GM23248 (cell line): ENCODE data around the gene LCE1A. TPM values are rescaled to one million over a fixed set of nuclear protein-coding genes. Genes with fewer than 3 reads are reported as not detected.
A peak's percentile ranks its signal among the peaks of the same experiment; 100 is the strongest.

Experiments used
- DNase-seq: peaks from one replicate; pipeline ENCODE4 v3.0.0-alpha.2; 2015
- H2AFZ ChIP-seq: fragments of 200-600 bp; sonication (generic); 2 replicates; pipeline ENCODE4 v1.6.1; 2016; ENCODE audit warnings: antibody characterized with exemption
- H3F3A ChIP-seq: fragments of 200-600 bp; sonication (generic); 2 replicates; pipeline ENCODE4 v1.6.1; 2016; ENCODE audit warnings: mild to moderate bottlenecking, antibody characterized with exemption, mixed run types; ENCODE audit not compliant: insufficient read depth
- H3K27ac ChIP-seq: fragments of 200-600 bp; sonication (generic); 2 replicates; pipeline ENCODE4 v1.5.1; 2016; ENCODE audit warnings: mild to moderate bottlenecking
- H3K27me3 ChIP-seq: fragments of 200-600 bp; sonication (generic); replicated peaks from 2 replicates; pipeline ENCODE4 v1.6.1; 2016; ENCODE audit warnings: mild to moderate bottlenecking; ENCODE audit not compliant: insufficient read depth
- H3K36me3 ChIP-seq: fragments of 200-600 bp; sonication (generic); 2 replicates; pipeline ENCODE4 v1.6.1; 2016; ENCODE audit warnings: low read depth, mild to moderate bottlenecking
- H3K4me1 ChIP-seq: fragments of 200-600 bp; sonication (generic); 2 replicates; pipeline ENCODE4 v1.6.1; 2016; ENCODE audit warnings: mild to moderate bottlenecking; ENCODE audit not compliant: insufficient read depth
- H3K4me2 ChIP-seq: fragments of 200-600 bp; sonication (generic); one replicate; pipeline ENCODE4 v1.6.1; 2016; ENCODE audit warnings: mild to moderate bottlenecking; ENCODE audit not compliant: unreplicated experiment
- H3K4me3 ChIP-seq: fragments of 200-600 bp; sonication (generic); 2 replicates; pipeline ENCODE4 v1.5.1; 2016; ENCODE audit warnings: mild to moderate bottlenecking
- H3K79me2 ChIP-seq: fragments of 200-600 bp; sonication (generic); 2 replicates; pipeline ENCODE4 v1.6.1; 2016; ENCODE audit warnings: mild to moderate bottlenecking; ENCODE audit not compliant: insufficient read depth
- H3K9ac ChIP-seq: fragments of 200-600 bp; sonication (generic); 2 replicates; pipeline ENCODE4 v1.6.1; 2016; ENCODE audit warnings: mild to moderate bottlenecking
- H3K9me2 ChIP-seq: fragments of 200-600 bp; sonication (generic); 2 replicates; pipeline ENCODE4 v1.6.1; 2016; ENCODE audit warnings: mixed run types, mild to moderate bottlenecking, moderate library complexity; ENCODE audit not compliant: insufficient read depth
- H3K9me3 ChIP-seq: fragments of 200-600 bp; sonication (generic); one replicate; pipeline ENCODE4 v1.6.1; 2017; ENCODE audit warnings: low read depth
- H4K20me1 ChIP-seq: fragments of 200-600 bp; sonication (generic); 2 replicates; pipeline ENCODE4 v1.6.0; 2016; ENCODE audit not compliant: insufficient read depth
- EZH2 ChIP-seq: fragments of 200-600 bp; sonication (generic); IDR thresholded peaks from 2 replicates; pipeline ENCODE4 v1.6.1; 2018; ENCODE audit warnings: antibody characterized with exemption, mild to moderate bottlenecking; ENCODE audit not compliant: insufficient read depth, poor library complexity, severe bottlenecking
- EZH2phosphoT487 ChIP-seq: fragments of 200-600 bp; sonication (generic); IDR thresholded peaks from 2 replicates; pipeline ENCODE4 v1.6.1; 2018; ENCODE audit warnings: antibody characterized with exemption, moderate library complexity, mild to moderate bottlenecking, low read depth; ENCODE audit not compliant: insufficient read depth
- WGBS, 2 experiments: methylation state at CpG; one replicate each; pipeline ENCODE4 v1.1.6; 2015 to 2017; ENCODE audit warnings: low lambda C conversion rate in 2 of 2, low coverage in 1 of 2; ENCODE audit errors: missing lambda C conversion rate in 2 of 2; 5-methylcytosine and 5-hydroxymethylcytosine counted together
- in situ Hi-C: fragments of 300-500 bp; cut with MboI; formaldehyde crosslinking; loops from 2 replicates; pipeline ENCODE4 v1.15.0; 2020
- polyA plus RNA-seq: library from polyadenylated mRNA; unstranded; fragments of >200 nt; fragmentation: Nextera tagmentation; extraction: Ambion mirVana; gene quantifications from 2 replicates; pipeline ENCODE4 v1.2.1, GENCODE V29; 2016
- total RNA-seq: library from RNA; depleted of rRNA; stranded (reverse); fragments of >200 nt; shearing (Covaris generic); gene quantifications from 2 replicates; pipeline ENCODE4 v1.2.3, GENCODE V29; 2014

The LCE1A gene
- total and polyA plus RNA-seq, 2 experiments from 2014 or later, result not detected

DNA sequence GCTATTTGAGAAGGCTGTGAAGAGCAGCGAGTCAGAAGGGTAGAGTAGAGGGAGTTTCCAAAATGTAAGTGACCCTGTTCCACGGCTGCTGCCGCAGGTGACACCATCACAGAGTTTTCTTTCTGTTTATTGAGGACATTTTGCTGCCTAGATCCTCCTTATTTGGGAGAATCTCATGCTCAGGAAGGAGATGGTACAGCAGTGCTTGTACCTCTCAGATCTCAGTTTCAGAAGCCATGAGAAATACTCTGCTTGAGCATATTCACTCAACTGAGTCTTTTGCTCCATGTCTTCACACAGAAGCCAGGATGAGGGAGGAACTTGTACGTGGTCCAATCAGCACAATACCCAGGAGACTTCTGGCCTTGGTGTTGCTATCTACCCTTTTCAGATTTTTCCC lies 34.1 kb downstream of the LCE1A start:
- Histone ChIP-seq H3F3A (no peaks in the 10 kb centered on the region), H3K4me2 (no peak overlapping the region), H3K27ac (no peak overlapping the region), H3K9me3 (no peaks in the 10 kb centered on the region), H3K9ac (no peak overlapping the region), H4K20me1 (no peaks in the 10 kb centered on the region), H3K9me2 (no peaks in the 10 kb centered on the region), H3K4me1 (no peaks in the 10 kb centered on the region), H3K27me3 (no peaks in the 10 kb centered on the region), H3K79me2 (no peaks in the 10 kb centered on the region), H3K36me3 (no peaks in the 10 kb centered on the region), H3K4me3 (no peak overlapping the region), H2AFZ (no peak overlapping the region)
- no peak for DNase-seq
- no peak for TF ChIP-seq EZH2
- no peak for TF ChIP-seq EZH2phosphoT487
- in situ Hi-C loops, result no loop called here
- WGBS, 2 experiments, result 37 to 41% methylated on average over 4 of the region's 4 CpGs

DNA sequence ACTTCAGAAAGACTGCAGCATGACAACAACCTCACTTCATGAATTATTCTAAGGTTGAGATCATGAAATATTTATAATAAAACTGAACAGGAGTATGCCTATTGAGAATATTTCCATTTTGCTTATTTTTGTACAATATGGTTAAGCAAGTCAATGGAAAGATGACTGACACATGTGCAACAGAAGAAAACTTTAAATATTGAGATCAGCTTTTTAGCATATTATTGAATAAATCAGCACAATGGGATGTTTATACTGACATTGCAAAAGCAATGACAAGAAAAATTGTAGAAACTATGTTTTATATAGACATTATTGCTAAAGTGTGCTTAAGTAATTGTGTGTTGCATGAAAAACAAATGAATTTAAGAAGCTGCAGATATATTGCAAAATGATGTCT lies 37.2 kb downstream of the LCE1A start:
- H3F3A ChIP-seq, result no peaks in the 10 kb centered on the region
- no peak overlapping the region for H3K4me3 ChIP-seq
- TF ChIP-seq EZH2phosphoT487, result no peak
- no peak for TF ChIP-seq EZH2
- no peak overlapping the region for H3K9ac ChIP-seq
- DNase-seq, result no peak
- H3K27me3 ChIP-seq, result no peaks in the 10 kb centered on the region
- no peaks in the 10 kb centered on the region for H3K9me2 ChIP-seq
- in situ Hi-C loops, result no loop called here
- no peak overlapping the region for H2AFZ ChIP-seq
- H3K4me1 ChIP-seq, result no peaks in the 10 kb centered on the region
- H3K27ac ChIP-seq, result no peak overlapping the region
- H3K4me2 ChIP-seq, result no peak overlapping the region
- no peaks in the 10 kb centered on the region for H3K36me3 ChIP-seq
- no peaks in the 10 kb centered on the region for H3K79me2 ChIP-seq
- no peaks in the 10 kb centered on the region for H4K20me1 ChIP-seq
- H3K9me3 ChIP-seq, result no peaks in the 10 kb centered on the region

DNA sequence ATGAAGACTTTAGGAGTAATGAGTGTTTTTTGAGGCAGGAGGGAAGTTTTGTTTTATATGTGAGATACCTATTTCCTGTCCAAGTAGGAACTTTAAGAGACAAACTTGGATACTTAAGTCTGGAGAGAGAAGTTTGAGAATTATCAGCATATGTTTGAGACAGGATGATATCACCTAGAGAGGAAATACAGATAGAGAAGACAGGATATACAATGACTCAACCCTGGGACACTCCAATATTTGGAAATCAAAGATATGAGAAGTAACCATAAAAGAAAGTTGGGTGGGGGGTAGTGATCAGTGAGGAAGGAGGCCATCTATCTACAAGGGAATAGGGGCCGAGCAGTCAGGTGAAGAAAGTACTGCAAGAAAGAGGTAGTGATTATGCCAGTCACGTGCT lies 39.0 kb downstream of the LCE1A start:
- Histone ChIP-seq H3K4me2 (no peak overlapping the region), H3K9ac (no peak overlapping the region), H3K27me3 (no peaks in the 10 kb centered on the region), H3K4me3 (no peak overlapping the region), H3F3A (no peaks in the 10 kb centered on the region), H4K20me1 (no peaks in the 10 kb centered on the region), H3K9me2 (no peaks in the 10 kb centered on the region), H3K36me3 (no peaks in the 10 kb centered on the region), H3K9me3 (no peaks in the 10 kb centered on the region), H3K4me1 (no peaks in the 10 kb centered on the region), H3K79me2 (no peaks in the 10 kb centered on the region), H2AFZ (no peak overlapping the region), H3K27ac (no peak overlapping the region)
- in situ Hi-C loops, result no loop called here
- DNase-seq, result peak; percentile 7
- no peak for TF ChIP-seq EZH2
- TF ChIP-seq EZH2phosphoT487, result no peak
- 45 to 58% methylated on average over 2 of the region's 2 CpGs for WGBS, 2 experiments

DNA sequence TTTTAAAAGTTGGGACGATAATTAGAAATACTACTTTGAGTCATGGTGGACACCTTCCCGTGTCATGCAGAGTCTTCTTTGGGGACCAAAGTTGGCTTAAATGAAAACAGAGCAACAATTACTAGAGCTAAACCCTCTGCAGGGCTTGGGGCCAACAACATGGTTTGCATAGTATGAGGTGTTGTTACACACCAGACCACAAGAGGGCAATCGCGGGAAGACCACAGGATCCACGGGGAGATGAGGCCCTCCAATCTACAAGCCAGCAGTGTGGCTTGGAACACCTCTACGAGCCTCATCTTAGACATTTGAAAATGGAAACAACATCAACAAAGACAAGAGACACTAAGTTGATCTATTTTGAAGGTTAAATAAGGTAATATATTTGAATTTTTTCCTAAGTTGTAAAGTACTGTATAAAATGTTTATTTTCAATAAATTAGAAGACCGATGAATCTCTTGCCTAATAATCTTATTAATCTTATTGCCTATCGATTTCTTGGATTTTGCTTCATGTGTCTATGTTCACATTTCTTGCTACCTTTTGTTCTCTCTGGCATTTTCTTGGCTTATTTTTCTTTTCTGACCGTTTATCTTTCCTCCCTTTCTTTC lies 42.6 kb downstream of the LCE1A start:
- no peaks in the 10 kb centered on the region for H3K27me3 ChIP-seq
- H3K79me2 ChIP-seq, result no peaks in the 10 kb centered on the region
- no peaks in the 10 kb centered on the region for H4K20me1 ChIP-seq
- no peak overlapping the region for H3K4me2 ChIP-seq
- H3K36me3 ChIP-seq, result no peaks in the 10 kb centered on the region
- TF ChIP-seq EZH2phosphoT487 (no peak), EZH2 (no peak)
- no peaks in the 10 kb centered on the region for H3K9me2 ChIP-seq
- H3K9ac ChIP-seq, result no peak overlapping the region
- H2AFZ ChIP-seq, result no peak overlapping the region
- 26 to 27% methylated on average over 9 of the region's 9 CpGs for WGBS, 2 experiments
- H3K9me3 ChIP-seq, result no peaks in the 10 kb centered on the region
- no peak overlapping the region for H3K27ac ChIP-seq
- H3K4me3 ChIP-seq, result no peak overlapping the region
- H3K4me1 ChIP-seq, result peaks cover 13% of the 10 kb centered on the region
- peaks cover 9% of the 10 kb centered on the region; the same call in 1 of the 2 replicates for H3F3A ChIP-seq
- in situ Hi-C loops, result loop anchor here (5.0 kb wide), 1 partner anchor 57 kb away; no protein-coding TSS in a partner anchor
- peak; percentile 87 for DNase-seq
